B cell (primary cell): ENCODE measurements around the gene PRSS3.

Experiments used
- EZH2 ChIP-seq: IDR thresholded peaks from 2 replicates; pipeline ENCODE4 v1.6.1; 2012; ENCODE audit warnings: borderline replicate concordance, low read depth, mild to moderate bottlenecking, moderate library complexity, low read length; ENCODE audit not compliant: insufficient read depth, poor library complexity, severe bottlenecking
- TF ChIP-seq, protein P1 (sequence below): fragments of 200-600 bp; IDR thresholded peaks from one replicate; pipeline ENCODE4 v1.8.0; 2022; ENCODE audit warnings: antibody characterized with exemption, mild to moderate bottlenecking

- TF ChIP-seq, protein P1, sequence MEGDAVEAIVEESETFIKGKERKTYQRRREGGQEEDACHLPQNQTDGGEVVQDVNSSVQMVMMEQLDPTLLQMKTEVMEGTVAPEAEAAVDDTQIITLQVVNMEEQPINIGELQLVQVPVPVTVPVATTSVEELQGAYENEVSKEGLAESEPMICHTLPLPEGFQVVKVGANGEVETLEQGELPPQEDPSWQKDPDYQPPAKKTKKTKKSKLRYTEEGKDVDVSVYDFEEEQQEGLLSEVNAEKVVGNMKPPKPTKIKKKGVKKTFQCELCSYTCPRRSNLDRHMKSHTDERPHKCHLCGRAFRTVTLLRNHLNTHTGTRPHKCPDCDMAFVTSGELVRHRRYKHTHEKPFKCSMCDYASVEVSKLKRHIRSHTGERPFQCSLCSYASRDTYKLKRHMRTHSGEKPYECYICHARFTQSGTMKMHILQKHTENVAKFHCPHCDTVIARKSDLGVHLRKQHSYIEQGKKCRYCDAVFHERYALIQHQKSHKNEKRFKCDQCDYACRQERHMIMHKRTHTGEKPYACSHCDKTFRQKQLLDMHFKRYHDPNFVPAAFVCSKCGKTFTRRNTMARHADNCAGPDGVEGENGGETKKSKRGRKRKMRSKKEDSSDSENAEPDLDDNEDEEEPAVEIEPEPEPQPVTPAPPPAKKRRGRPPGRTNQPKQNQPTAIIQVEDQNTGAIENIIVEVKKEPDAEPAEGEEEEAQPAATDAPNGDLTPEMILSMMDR, result peak; percentile 90
- TF ChIP-seq EZH2, result no peak
Measured at GRCh38 chr9:33778700-33779351, 16.5 kb upstream of the PRSS3 start.
